HUDEP-2 (cell line): ENCODE results near the gene SUSD1.
"Not testable (repeated sequence)": the region's sequence is repeated elsewhere in the genome, so short reads cannot be mapped to it uniquely, and the experiment has no call there.

ENCODE experiments used
- DNase-seq, 76 experiments: peaks; one replicate each; lab custom pipeline; 2025; ENCODE audit not compliant: unreplicated experiment in 76 of 76; lab: John Stamatoyannopoulos, UW

SUSD1 gene

DNA sequence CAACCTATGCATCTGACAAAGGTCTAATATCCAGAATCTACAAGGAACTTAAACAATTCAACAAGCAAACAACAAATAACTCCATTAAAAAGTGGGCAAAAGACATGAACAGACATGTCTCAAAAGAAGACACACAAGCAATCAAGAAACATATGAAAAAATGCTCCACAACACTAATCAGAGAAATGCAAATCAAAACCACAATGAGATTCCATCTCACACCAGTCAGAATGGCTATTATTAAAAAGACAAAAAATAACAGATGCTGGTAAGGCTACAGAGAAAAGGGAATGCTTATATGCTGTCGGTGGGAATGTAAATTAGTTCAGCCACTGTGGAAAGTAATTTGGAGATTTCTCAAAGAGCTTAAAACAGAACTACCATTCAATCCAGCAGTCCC, 41.3 kb downstream of the SUSD1 start:
- not testable (repeated sequence) for DNase-seq

DNA sequence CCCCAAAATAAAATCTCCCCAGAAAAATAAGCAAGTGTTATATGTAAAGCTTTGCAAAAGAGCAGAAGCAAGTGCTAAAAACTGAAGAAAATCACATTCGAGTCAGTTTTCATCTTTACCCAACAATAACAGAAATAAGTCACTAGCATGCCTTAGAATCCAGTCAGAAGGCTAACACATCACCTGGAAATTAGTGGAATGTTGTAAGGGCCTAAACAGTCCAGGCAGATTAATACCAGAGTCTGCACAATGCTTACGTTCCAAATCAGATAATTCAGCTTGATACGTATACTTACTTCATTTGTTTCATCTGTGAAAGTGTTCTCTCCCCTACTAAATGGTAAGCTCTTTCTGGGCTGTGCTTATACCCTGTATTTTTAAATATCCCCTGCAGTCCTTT, 42.7 kb downstream of the SUSD1 start:
- DNase-seq: no peak

DNA sequence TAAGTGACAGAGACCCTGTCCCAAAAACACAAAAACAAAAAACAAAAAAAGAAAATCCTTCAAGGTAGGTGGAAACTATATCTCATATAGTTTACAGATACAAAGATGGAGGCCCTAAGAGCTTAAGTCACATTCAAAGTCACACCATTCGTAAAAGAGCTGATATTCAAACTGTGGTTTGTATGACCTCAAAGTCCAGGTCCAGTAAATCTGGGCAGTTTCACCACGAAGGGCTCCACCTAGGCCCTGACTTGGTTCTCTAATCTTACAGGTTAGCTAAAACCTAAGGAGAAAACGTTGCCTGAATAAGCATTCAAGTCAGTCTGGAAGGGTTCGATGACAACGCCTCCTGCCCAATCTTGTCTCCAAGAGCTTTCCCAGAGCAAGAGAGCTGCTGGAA, 44.1 kb downstream of the SUSD1 start:
- DNase-seq: no peak

DNA sequence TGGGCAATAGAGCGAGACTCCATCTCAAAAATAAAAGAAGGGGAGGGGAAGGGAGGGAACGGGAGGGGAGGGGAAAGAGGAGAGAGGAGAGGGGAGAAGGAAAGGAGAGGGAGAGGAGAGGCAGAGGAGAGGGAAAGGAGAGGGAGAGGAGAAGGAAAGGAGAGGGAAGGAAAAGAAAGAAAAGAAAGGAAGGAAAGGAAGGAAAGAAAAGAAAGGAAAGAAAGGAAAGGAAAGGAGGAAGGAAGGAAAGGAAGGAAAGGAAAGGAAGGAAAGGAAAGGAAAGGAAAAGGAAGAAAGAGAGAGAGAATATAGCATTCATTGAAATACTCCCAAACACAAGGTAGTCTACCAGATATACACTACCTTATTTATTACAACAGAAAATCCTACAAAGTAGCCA, 44.8 kb downstream of the SUSD1 start:
- DNase-seq: no peak

DNA sequence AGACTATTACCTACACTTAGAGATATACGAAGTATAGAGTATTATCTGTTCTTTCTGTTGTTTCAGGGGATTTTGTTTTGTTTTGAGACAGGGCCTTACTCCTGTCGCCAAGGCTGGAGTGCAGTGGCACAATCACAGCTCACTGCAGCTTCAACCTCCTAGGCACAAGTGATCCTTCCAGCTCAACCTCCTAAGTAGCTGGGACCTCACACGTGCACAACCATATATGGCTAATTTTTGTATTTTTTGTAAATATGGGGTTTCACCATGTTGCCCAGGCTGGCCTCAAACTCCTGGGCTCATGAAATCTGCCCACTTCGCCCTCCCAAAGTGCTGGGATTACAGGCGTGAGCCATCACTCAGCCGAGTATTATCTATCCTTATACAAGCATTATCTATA, 45.9 kb downstream of the SUSD1 start:
- DNase-seq: no peak

DNA sequence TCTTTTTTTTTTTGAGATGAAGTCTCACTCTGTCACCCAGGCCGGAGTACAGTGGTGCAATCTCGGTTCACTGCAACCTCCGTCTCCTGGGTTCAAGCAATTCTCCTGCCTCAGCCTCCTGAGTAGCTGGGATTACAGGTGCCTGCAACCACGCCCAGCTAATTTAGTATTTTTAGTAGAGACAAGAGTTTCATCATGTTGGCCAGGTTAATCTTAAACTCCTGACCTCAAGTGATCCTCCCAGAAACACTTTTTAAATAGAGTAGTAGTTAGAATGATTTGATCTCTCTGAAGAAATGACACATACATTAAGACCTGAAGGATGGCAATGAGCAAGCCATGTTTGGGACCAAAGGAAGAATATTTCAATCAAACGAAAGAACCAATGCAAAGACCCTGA, 46.7 kb downstream of the SUSD1 start:
- not testable (repeated sequence) for DNase-seq

DNA sequence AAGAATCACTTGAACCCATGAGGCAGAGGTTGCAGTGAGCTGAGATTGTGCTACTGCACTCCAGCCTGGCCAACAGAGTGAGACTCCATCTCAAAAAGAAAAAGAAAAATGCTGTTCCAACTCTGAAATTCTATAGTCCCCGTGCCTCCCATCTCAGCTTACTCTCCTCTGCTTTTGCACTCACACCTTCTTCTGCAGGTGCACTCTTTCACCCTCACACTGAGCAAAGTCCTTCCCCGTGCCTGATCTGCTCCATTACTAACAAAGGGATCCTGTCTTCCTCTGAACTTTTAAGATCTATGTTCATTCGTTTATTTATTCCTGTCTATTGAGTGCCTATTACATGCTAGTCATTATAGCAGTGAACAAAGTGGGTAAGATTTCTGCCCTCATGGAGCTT, 47.8 kb downstream of the SUSD1 start:
- no peak for DNase-seq

DNA sequence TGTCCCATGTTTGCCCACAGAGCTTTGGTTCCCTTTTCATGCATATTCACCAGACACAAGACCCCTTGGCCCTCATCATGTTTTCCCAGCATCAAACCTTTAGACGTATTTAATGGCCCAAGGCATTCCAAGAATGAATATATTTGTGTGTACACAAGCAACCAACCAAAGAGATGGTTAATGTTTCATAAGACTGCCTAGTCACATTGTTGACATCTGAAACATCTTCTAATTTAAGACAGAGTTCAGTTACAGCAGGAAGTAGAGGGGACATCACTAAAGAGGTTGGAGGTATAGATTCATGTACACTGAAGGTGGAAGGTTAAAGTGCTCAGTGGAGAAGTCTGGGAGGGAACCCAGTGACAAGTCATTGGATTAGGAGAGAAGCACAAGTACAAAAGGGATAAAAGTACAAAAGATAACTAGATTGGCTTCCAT, 49.1 kb downstream of the SUSD1 start:
- no peak for DNase-seq

DNA sequence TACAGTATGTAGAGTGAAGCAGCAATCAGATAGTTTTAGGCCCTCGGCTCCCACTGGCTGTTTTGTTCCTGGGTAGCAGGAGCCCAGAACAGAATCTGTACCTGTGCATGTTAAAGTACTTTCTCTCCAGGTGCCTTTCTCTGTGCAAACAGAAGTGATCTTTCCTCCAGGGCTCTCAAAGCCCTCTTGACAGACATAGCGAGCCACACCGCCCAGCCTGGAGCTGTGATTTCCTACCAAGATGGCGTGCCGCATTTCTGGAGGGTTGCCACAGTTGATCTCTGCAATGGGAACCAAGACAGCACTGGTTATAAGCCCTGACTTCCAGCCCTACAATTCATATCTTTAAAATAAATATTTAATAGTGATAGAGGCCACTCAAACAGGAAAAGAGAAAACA, 50.9 kb downstream of the SUSD1 start:
- DNase-seq: no peak

DNA sequence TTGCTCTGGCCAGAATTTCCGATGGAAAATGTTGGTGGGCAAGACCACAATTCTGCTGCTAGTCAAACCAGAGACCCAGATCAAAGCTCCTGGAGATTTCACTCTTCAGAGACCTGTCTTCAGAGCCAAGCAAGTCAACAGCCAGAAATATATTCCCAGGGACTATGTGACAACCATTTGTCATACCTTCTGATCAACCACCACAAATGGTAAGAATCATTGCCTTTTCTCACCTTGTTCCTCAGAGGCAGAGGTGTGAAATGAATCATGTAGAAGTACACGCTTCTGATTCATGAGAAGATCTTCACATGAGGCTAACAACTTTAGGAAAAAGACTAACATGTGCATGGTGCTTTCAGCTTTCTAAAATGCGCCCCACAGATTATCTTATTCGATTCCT, 53.5 kb downstream of the SUSD1 start:
- DNase-seq: no peak

DNA sequence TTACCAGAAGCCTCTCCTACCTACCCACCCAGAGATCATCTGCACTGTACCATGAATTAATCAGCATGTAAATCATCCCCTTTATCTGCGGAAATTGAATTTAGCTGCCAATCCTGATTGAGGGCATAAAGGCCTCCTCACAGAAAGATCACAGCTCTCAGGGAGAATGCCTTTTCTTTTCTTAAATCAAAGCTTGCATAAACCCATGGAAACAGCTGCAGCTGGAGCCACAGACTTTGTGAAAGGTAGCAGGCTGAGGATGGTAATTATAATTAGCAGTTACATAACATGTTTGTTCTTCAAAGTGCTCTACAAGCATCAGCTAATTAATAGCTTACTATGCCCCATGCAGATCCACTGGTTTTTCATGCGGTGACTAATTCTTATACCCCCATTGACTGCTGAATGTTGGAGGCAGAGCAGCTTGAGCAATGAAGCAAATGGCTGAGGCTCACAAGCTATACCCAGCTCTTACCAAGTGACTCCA, 54.6 kb downstream of the SUSD1 start:
- DNase-seq: no peak

DNA sequence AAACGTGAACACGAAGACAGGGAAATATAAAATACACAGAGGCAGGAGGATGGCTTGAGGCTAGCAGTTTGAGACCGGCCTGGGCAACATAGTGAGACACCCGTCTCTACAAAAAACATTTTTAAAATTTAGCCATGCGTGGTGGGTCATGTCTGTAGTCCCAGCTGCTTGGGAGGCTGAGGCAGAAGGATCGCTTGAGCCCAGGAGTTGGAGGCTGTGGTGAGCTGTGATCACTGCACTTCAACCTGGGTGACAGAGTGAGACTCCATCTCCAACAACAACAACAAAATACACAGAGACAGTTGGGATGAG, 55.1 kb downstream of the SUSD1 start:
- no peak for DNase-seq

DNA sequence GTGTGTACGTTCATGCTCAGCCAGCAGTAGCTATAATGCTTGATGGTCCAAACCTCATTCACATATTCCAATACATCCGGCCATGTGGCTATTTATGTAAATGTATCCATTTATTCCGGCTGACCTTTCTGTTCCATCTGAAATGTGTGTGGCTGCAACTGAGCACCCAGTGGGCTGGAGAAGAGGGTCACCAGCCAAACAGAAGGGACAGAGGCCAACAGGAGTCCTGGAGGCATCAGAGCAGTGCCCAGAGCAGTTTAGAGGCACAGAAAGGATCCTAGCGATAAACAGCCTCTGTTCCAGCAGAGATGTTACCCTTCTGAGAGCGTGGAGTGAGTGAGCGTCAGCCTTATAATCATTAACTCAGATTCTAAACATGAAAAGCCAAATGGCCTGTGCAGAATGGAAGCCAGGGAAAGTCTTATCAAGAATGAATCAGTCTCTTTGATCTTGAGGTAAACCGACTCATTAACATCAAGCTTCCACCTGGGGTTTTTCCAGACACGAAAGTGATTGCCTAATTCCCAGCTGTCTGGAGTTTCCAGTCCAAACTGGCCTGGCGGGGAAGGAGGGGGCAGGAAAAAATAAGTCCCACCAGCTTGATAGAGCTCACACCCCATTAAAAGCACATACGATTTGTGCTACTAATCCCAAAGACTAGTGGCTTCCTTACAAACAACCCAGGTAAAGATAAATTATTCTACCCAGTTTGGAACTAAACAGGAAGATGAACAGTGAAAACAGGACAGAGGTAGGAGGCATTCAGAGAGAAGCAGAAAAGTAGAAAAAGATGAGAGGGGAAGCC, 55.7 kb downstream of the SUSD1 start:
- DNase-seq: no peak

DNA sequence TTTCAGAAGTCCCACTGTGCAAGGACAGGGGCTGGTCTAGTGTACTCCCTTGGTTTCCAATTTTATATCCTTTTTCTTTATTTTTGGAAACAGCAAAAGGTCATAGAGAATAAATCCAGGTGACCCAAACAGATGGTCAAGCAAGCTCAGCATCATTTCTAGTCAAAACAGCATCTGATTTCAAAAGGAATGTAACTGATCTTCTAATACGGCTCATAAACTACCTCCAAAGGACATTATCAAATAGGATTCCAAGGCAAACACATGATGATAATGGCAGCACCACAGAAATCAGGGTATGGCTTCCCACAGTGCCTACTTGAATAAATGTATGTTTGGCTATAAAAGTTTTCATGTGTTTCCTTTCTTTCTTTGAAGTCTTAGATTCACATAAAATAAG, 57.1 kb downstream of the SUSD1 start:
- no peak for DNase-seq

DNA sequence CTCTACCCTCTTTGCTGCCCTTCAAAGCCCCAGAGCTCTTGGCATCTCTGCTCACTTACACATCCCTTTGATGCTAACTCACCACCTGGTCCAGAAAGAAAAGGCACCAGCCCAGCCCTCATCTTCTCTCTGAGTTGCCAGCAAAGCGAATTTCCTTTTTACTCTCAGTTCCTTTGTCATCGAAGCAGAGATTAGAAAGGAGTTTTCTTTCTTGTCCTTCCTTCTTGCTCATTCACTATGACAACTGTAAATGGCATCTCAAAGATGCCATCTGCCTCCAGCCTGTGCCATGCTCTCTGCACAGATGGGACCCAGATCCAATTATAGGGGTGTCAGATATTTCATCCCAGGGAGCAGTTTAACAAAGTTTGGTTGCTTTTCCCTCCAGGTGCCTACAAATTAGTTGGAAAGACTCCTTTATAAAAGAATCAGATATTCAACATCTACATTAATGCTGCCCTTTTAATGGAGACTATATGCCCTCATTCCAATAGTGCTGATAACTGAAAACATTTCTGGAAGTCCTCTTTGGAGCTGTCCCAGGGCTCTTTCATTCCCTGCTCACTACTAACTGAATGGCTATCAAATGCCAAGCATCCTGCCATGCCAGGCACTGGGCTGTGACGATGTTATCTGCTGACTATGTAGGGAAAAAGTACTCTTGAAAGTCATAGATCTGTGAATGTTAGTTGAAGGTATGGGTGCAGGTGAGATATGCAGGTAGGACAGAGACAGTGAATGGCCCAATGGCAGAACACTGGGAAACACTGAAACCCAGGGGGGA, 58.9 kb downstream of the SUSD1 start:
- DNase-seq: no peak

DNA sequence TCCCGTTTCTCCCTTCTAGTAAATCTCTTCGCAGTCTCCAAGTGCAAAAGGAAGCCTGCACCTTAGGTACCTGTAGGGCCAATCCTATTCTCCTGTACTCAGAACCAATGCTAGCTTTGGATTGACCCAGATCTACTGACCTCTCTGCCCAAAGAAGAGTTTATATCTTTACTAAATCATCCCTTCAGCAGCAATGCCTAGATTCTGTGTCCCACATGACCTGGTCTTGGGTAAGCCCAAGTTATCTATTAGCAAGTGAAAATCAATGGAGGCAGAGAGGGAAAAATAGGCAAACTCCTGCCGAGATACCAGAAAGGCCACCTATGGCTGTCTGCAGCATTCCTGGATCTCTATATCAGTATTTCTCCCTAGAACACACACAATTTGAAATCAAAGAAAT, 60.0 kb downstream of the SUSD1 start:
- no peak for DNase-seq

DNA sequence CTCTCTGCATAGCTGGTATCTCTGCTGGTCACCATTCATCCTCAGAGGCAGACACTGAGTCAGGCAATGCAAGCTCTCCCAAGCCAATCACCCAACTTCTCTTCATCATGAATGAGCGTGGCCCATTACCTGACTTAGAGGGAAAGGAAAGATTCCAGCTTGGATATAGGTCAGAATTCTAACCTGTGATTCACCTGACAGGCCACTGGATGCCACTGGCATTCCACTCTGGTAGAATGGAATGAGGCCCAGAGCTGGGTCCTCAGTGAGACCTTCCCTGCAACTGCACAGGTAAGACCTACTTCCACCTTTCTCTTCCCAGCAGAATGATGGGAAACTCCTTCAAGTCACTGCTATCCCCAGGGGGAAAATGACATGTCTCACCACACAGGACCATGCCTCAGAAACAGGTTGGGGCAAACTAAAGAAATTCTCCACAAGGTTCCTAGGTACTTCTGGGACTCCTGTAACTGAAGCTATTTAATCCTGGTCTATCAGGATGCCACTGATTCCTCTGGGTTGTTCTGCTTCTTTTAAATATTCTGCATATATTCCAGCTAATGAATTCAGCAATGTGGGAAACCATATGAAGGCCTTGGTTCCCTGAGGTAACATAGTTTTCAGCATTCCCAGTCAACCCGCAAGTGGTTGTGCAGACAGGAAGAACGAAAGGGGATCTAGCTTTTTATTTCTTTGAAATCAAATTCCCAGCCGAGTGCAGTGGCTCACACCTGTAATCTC, 62.0 kb downstream of the SUSD1 start:
- peak in 2 of 76 experiments; percentile 4 to 9 for DNase-seq

DNA sequence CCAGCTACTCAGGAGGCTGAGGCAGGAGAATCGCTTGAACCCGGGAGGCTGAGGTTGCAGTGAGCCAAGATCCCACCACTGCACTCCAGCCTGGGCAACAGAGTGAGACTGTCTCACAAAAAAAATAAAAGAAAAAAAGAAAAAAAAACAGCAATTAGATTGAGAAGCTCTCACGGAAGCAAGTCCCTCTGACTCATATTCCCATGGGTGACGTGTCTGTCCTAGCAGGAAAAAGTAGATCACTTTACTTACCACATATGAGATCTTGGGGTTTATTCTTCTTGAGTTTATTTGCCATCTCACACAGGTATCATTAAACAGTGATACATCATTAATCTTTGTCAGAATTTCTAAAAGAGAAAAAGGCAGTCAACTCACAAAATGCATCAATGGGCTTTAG, 62.6 kb downstream of the SUSD1 start:
- no peak for DNase-seq

DNA sequence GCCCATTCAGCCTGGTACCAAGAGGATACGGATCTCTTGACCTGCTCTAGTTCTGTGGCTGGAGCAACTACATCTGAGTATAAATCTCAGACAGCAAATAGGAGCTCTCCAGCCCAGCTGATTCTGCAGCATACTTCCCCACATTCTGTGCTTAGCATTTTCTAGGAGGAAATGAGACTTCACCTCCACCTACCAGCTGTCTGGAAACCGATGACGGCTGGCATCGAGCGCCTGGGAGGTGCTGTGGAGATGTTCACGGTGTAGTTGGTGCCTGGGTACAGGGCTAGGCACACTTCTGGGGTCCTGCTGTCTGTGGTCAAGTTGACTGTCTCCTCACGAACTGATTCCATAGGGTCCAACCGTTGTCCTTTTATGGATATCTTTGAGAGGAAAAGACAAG, 63.6 kb downstream of the SUSD1 start:
- no peak for DNase-seq

DNA sequence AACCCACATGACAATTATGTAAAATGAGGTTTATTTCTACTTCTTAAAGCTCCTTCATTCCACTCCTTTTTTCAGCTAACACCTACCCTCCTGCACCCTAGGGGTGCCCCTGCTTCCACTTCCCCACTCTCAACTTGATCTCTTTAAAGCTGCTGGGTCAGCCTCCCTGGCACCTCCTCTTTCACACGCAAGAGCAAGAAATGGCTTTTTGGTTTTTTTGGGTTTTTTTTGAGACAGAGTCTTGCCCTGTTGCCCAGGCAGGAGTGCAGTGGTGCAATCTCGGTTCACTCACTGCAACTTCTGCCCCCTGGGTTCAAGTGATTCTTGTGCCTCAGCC, 64.4 kb downstream of the SUSD1 start:
- DNase-seq: no peak

DNA sequence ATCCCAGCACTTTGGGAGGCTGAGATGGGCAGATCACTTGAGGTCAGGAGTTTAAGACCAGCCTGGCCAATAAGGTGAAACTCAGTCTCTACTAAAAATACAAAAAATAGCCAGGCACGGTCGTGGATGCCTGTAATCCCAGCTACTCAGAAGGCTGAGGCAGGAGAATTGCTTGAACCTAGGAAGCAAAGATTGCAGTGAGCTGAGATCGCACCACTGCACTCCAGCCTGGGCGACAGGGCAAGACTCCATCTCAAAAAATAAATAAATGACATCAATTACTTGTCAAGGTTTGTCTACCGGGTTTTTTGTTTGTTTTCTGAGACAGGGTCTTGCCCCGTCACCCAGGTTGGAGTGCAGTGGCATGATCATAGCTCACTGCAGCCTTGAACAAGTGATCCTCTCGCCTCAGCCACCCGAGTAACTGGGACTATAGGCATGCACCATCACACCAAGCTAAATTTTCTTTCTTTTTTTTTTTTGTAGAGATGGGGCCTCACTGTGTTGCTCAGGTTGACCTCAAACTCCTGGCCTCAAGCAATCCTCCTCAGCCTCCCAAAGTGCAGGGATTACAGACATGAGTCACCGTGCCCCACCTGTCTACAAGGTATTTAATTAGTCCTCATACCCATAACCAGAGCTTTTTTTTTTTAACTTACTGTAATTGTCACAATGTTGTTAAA, 64.9 kb downstream of the SUSD1 start:
- no peak for DNase-seq
